Endodermal cell (in vitro differentiated cells): ENCODE results near the gene PITPNC1. TPM values are rescaled to one million over a fixed set of nuclear protein-coding genes. Genes with fewer than 3 reads are reported as not detected.

Experiments used
- DNase-seq: peaks from one replicate; pipeline ENCODE4 v3.0.0-alpha.2; 2017
- H3K27ac ChIP-seq: 2 replicates; pipeline ENCODE4 v1.5.1; 2013; ENCODE audit warnings: mild to moderate bottlenecking, low read depth, low read length, moderate library complexity
- H3K27me3 ChIP-seq: 2 replicates; pipeline ENCODE4 v1.6.1; 2013; ENCODE audit warnings: mild to moderate bottlenecking, low read length, moderate library complexity; ENCODE audit not compliant: insufficient read depth, control insufficient read depth, poor library complexity, severe bottlenecking
- H3K36me3 ChIP-seq: 2 replicates; pipeline ENCODE4 v1.7.0; 2013; ENCODE audit warnings: mild to moderate bottlenecking, low read length, moderate library complexity; ENCODE audit not compliant: control insufficient read depth, insufficient read depth
- H3K4me1 ChIP-seq: one replicate; pipeline ENCODE4 v1.7.0; 2013; ENCODE audit warnings: low read length; ENCODE audit not compliant: control insufficient read depth, insufficient read depth
- H3K4me3 ChIP-seq: 2 replicates; pipeline ENCODE4 v1.5.1; 2013; ENCODE audit warnings: mild to moderate bottlenecking, low read length, moderate library complexity
- H3K9ac ChIP-seq: 2 replicates; pipeline ENCODE4 v1.6.1; 2013; ENCODE audit warnings: mild to moderate bottlenecking, low read length, moderate library complexity; ENCODE audit not compliant: poor library complexity, severe bottlenecking; ENCODE audit errors: extremely low read depth
- H3K9me3 ChIP-seq: 2 replicates; pipeline ENCODE4 v1.6.1; 2013; ENCODE audit warnings: mild to moderate bottlenecking, low read length, moderate library complexity; ENCODE audit not compliant: control insufficient read depth
- H3K27ac Mint-ChIP-seq: 2 replicates; pipeline ENCODE4 v1.8.0; 2020; ENCODE audit warnings: mixed read lengths
- H3K27me3 Mint-ChIP-seq: 2 replicates; pipeline ENCODE4 v1.8.0; 2021; ENCODE audit warnings: mild to moderate bottlenecking, mixed read lengths; ENCODE audit not compliant: insufficient read depth
- H3K36me3 Mint-ChIP-seq: 2 replicates; pipeline ENCODE4 v1.8.0; 2020; ENCODE audit warnings: low read depth, mixed read lengths
- H3K4me1 Mint-ChIP-seq: 2 replicates; pipeline ENCODE4 v1.8.0; 2020; ENCODE audit warnings: mixed read lengths
- H3K4me3 Mint-ChIP-seq: 2 replicates; pipeline ENCODE4 v1.8.0; 2020; ENCODE audit warnings: mild to moderate bottlenecking, moderate library complexity, mixed read lengths
- H3K9me3 Mint-ChIP-seq: 2 replicates; pipeline ENCODE4 v1.8.0; 2020; ENCODE audit warnings: mild to moderate bottlenecking, mixed read lengths
- CTCF ChIP-seq: fragments of 200-600 bp; sonication (generic); conservative IDR thresholded peaks from 2 replicates; pipeline ENCODE4 v1.5.0; 2021; ENCODE audit warnings: antibody characterized with exemption, mild to moderate bottlenecking
- WGBS, 2 experiments: methylation state at CpG; one replicate each; pipeline versions ENCODE4 v1.1.5 to v1.1.7; 2013; ENCODE audit warnings: missing lambda C conversion rate in 2 of 2, mixed read lengths in 1 of 2; ENCODE audit not compliant: insufficient coverage in 1 of 2, insufficient read length in 1 of 2; 5-methylcytosine and 5-hydroxymethylcytosine counted together
- total RNA-seq, 2 donors: library from RNA; stranded (reverse); fragmentation: NEBNext Ultra II Directional in 1 of 2; extraction: Animal tissue kit (Norgen Biotek cat#: 25700) in 1 of 2; gene quantifications; 2 replicates in 1 of 2; 3 replicates in 1 of 2; pipeline ENCODE4 v1.2.1, GENCODE V29; 2021

PITPNC1 gene
- total RNA-seq, 2 donors from 2014 or later: 28.9 to 36.4 TPM

- no peak overlapping the region for H3K27ac ChIP-seq
- no peaks in the 10 kb centered on the region for H3K27me3 ChIP-seq
These were observed 61.6 kb downstream of the PITPNC1 start for GRCh38 chr17:67438667-67439066.

DNA sequence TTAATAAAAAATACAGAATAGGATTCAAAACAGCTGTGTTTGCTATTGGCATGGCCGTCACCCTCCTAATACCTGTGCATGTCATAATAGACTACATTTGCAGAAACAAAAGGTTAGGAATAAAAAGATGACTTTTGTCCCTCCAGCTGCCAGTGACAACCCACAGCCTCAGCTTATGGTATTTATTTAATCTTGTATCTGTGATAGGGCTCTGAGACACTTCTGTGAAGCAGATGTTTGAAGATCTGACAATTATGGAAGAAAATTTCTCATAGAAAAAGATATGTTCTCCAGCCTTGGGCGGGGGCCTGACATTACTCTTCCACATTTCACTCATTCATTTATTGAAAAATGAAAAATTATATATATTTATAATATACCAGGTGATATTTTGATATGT is 62.2 kb downstream of the PITPNC1 start:
- Histone ChIP-seq H3K27ac (no peak overlapping the region), H3K9ac (no peak overlapping the region), H3K4me3 (no peak overlapping the region), H3K9me3 (no peaks in the 10 kb centered on the region), H3K27me3 (no peaks in the 10 kb centered on the region), H3K4me1 (no peaks in the 10 kb centered on the region), H3K36me3 (no peaks in the 10 kb centered on the region)
- WGBS, 2 experiments: 88% methylated on average over 1 of the region's 2 CpGs; no CpG with 5 or more reads in 1 of the 2 experiments
- peak; percentile 20 for DNase-seq
- no peak for TF ChIP-seq CTCF
- no peak overlapping the region for H3K27ac Mint-ChIP-seq
- no peaks in the 10 kb centered on the region for H3K9me3 Mint-ChIP-seq
- peaks cover 3% of the 10 kb centered on the region for H3K36me3 Mint-ChIP-seq
- no peaks in the 10 kb centered on the region for H3K27me3 Mint-ChIP-seq
- peaks cover 23% of the 10 kb centered on the region for H3K4me1 Mint-ChIP-seq
- no peak overlapping the region for H3K4me3 Mint-ChIP-seq

More at GRCh38 chr17:67438667-67439066, 61.6 kb downstream of the PITPNC1 start:
- Mint-ChIP-seq H3K27me3 (no peaks in the 10 kb centered on the region), H3K9me3 (no peaks in the 10 kb centered on the region), H3K27ac (peak overlapping the region; percentile 12), H3K4me3 (no peak overlapping the region), H3K4me1 (peaks cover 23% of the 10 kb centered on the region), H3K36me3 (peaks cover 3% of the 10 kb centered on the region)
- DNase-seq: no peak
- H3K4me1 ChIP-seq: no peaks in the 10 kb centered on the region
- TF ChIP-seq CTCF: no peak
- no peaks in the 10 kb centered on the region for H3K9me3 ChIP-seq
- H3K36me3 ChIP-seq: no peaks in the 10 kb centered on the region
- no peak overlapping the region for H3K4me3 ChIP-seq
- 83 to 89% methylated on average over 3 of the region's 3 CpGs for WGBS, 2 experiments
- no peak overlapping the region for H3K9ac ChIP-seq

GRCh38 chr17:67440277-67441051 is 63.4 kb downstream of the PITPNC1 start:
- H3K9ac ChIP-seq: no peak overlapping the region
- no peak overlapping the region for H3K4me3 ChIP-seq
- H3K27ac Mint-ChIP-seq: no peak overlapping the region
- H3K27me3 Mint-ChIP-seq: no peaks in the 10 kb centered on the region
- H3K4me3 Mint-ChIP-seq: no peak overlapping the region
- H3K9me3 Mint-ChIP-seq: no peaks in the 10 kb centered on the region
- peaks cover 28% of the 10 kb centered on the region for H3K4me1 Mint-ChIP-seq
- no peaks in the 10 kb centered on the region for H3K36me3 Mint-ChIP-seq
- no peaks in the 10 kb centered on the region for H3K9me3 ChIP-seq
- no peaks in the 10 kb centered on the region for H3K36me3 ChIP-seq
- H3K4me1 ChIP-seq: no peaks in the 10 kb centered on the region
- DNase-seq: peak; percentile 38
- 93 to 100% methylated on average over 2 to 7 of the region's 7 CpGs for WGBS, 2 experiments
- no peaks in the 10 kb centered on the region for H3K27me3 ChIP-seq
- no peak for TF ChIP-seq CTCF
- no peak overlapping the region for H3K27ac ChIP-seq
